Ecto neural progenitor cell (in vitro differentiated cells): Measurements from ENCODE around the gene LIPE.
A peak's percentile ranks its signal among the peaks of the same experiment; 100 is the strongest.
"Not testable (repeated sequence)": the region's sequence is repeated elsewhere in the genome, so short reads cannot be mapped to it uniquely, and the experiment has no call there.

Experiments used
- DNase-seq: peaks from one replicate; pipeline ENCODE4 v3.0.0-alpha.2; 2018; ENCODE audit warnings: low spot score

LIPE gene

DNA sequence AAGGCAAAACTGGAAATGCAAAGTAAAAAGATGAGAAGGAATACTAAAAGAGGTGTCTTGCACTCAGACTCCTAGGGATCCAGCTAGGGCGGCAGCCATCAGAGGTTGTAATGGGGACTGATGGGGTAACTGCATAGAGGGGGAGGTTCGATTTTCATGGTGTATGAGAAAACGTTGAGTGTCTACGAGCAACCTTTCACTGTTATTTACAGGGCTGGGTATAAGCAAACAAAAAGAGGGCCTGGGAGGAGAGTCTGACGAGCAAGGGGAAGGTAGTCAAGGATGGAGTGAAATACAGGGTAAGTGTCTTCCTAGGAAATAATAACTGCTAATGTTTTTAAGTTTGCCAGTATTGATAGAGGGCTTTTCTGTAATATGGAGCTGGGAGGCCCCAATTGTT lies 21.1 kb upstream of the LIPE start:
- not testable (repeated sequence) for DNase-seq

DNA sequence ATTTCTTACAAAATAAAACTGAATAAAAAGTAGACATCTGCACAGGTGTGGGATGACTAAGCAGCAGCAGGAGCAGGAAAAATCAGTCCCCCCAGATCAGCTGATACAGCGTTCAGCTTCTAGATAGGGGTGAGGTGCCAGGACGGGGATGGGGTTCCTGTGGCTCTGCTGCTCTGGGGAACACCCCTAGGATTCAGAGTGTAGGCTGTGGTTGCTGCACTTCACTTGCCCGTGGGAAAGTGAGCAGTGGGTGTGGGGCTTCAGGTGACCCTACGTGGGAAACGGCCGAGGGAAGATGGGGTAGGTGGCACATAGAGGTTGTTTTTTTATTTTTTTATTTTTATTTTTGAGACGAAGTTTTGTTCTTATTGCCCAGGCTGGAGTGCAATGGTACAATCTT lies 18.8 kb upstream of the LIPE start:
- DNase-seq, result no peak

DNA sequence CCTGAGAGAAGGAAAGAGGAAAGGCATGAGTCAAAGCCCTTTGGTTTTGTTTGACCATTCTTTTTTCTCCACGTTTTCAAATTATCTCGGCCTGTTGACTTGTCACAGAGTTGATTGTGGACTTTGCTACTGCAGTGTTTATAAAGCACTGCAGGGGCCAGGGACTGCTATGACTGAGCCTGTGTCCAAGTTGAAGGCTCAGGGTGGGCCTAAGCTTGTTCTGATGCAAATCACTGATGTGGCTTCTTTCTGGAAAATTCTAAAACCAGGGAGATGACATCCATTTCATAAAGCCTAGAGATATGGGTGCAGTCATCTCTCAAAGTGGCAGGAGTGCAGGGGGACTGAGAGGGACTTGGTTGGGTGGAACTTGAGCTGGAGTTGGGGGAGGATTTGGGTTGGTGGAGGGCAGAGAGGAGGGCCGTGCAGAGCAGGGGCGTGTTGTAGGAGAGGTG lies 16.8 kb upstream of the LIPE start:
- DNase-seq, result no peak

DNA sequence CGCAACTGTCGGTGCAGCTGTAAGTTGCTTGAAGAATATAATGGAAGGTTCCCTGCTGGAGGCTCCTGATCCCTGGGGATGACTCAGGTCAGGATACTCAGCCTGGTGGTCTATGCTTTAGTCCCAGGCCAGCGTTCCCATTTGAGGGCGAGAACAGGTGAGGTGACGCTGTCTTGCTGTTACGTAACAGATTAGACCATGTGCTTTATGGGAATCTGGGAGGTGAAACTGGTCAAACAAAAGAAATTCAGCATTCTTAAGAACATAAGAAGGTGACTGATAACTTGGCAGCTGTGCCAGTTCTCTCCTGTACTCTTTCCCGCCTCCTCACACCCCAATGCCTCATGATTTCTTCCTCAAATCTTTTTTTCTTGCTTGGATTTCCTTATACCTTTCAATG lies 15.6 kb upstream of the LIPE start, which contains the start of gene CXCL17:
CXCL17 (minus strand) TSS at position 114 of the 400 bp plus-strand sequence. CDS start 114 bp downstream, outside the sequence.
- no peak for DNase-seq

DNA sequence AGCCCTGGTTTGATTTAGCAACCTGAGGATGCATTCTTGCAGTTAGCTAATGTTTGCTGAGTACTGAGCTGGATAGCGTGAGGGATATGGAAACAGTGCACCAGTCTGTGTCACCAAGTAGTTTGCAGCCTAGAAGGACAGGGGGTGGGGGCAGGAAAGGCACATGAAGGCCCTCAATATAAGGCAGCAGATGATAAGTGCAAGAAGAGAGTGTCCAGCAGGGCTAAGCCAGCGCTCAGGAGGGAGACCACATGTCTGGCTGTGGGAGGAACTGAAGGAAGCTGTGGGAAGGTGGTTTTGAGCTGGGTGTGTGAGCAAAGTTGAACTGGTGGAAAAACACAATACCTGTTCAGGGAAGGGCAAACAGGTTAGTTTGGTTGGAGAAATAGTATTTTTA lies 13.9 kb upstream of the LIPE start:
- no peak for DNase-seq

DNA sequence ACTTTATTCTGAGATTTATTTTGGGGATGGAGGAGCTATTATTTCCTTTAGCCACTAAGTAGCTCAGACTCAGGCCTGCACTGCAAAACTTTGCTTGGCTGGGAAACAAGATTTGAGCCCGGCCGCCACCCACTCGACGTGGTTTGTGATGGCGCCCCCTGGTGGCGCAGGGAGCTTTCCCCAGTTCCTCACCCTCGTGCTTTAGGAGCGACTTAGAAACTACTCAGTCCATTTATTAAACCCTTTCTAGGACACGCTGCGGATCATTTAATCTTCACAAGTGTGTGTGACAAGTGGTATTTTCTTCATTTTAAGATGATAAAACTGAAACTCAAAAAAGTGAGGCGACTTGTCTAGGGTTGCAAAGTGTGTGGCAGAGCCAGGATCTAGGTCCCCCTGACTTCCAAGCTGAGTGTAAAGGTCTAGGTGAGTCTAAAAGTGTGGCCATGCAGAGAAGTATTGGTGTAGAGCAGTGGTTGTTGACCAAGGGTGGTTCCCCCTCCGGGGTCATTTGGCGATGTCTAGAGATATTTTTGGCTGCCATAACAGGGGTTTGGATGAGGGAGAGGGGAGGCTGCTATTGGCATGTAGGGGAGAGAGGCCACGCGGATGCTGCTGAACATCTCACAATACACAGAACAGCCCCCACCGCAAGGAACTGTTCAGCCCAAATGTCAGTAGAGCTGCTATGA lies 13.3 kb upstream of the LIPE start:
- DNase-seq, result peak; percentile 83

DNA sequence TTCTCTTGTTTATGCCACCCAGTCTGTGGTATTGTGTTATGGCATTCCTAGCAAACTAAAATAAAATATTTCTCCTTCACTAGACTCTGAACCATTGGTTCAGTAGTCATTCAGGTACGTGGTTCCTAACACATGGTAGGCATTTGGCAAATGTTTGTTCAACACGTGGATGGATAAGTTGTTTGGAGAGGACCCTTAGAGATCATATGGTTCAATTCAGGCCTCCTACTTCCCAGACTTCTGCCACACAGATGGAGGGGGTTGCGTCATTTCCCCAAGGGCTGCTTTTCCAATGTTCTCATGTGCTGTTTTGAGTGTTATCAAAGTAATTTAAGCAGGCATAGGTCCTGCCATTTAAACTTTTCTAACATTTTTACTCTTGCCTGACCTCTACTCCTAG lies 8.8 kb upstream of the LIPE start:
- no peak for DNase-seq

DNA sequence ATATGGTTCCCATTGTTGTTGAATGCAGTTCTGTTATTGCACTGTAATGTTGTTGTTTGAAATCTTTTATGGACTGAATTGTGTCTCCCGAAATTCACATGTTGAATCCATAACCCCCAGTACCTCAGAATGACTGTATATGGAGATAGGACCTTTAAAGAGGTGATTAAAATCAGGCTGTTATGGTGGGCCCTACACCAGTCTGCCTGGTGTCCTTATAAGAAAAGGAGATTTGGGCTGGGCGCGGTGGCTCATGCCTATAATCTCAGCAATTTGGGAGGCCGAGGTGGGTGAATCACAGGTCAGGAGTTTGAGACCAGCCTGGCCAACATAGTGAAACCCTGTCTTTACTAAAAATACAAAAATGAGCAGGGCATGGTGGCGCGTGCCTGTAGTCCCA lies 8.1 kb upstream of the LIPE start:
- no peak for DNase-seq

DNA sequence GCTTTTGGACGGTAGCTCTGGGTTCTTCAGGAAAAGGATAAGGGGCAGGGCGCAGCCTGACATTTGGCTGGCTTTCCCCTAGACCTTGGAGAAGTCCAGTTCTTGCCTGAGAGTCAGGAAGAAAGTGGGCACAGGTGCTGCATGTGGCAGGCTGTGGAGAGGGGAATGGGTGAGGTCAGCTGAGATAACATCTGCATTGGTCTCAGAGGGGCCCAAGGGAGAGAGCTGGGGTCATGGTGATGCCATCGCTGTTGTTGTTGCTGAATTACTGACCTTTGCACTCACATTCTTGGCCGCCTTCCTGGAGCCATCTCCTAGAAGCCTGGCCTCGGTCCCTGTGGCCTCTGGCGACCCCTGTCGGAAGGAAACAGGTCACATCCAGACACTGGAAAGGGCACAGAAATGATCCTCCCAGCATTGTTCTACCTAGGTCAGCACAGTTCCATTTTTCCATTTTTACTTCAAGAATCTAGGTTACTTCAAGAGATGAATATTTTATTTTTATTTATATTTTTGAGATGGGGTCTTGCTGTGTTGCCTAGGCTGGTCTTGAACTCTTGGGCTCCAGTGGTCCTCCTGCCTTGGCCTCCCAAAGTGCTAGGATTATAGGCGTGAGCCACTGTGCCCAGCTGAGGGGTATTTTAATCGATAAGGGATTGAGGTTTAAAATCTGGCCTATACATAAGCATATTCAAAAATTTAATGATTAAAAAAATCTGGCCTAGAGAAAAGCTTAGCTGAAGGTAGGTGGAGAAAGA lies 6.5 kb upstream of the LIPE start:
- DNase-seq, result peak; percentile 82

DNA sequence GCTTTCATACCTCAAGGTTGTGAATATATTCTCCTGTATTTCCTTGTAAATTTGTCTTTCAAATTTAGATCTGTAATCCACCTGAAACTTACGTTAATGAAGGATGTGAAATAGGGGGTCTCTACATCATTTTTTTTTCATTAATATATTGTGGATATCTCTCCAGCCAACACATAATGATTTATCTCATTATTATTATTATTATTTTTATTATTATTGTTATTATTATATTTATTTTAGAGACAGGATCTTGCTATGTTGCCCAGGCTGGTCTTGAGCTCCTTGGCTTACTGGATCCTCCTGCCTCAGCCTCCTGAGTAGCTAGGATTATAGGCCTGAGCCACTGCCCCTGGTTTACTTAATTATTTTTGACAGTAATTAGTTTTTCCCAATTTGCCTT lies 4.3 kb upstream of the LIPE start:
- DNase-seq, result no peak

DNA sequence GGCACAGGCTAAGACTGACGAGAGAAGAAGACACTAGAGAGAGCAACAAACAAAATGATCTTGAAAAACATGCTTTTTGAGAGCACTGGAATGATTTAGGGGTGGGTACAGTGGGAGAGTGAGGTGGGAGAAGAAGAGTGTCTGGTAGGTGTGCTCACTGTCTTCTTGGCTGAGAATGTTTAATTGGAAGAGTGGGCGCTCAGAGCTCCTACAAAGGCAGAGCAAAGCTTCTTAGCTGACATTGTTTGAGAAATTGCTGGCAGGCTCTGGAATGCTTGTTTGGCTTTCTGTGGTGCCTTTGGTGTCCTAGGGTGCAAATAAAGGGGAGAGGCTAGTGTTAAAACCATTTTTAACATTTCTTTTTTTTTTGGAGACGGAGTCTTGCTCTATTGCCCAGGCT lies 1.5 kb upstream of the LIPE start:
- no peak for DNase-seq

DNA sequence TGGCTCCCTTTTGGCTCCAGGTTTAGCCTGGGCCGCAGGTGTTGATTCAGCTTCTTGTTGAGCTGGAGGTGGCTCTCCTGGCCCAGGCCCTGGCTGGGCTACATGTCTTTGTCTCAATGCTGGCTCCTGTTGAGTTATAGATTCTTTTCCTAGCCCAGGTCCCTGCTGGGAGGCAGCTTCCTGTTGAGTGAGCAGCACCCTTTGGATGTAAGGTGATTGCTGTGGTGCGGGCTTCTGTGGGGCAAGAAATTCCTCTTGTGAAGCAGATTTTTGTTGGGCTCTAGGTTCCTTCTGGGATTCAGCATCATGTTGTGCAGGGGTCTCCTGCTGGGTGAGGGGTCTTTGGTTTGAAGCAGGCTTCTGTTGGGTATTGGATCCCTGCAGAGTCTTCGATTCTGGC lies 545 bp downstream of the LIPE start:
- DNase-seq, result no peak

DNA sequence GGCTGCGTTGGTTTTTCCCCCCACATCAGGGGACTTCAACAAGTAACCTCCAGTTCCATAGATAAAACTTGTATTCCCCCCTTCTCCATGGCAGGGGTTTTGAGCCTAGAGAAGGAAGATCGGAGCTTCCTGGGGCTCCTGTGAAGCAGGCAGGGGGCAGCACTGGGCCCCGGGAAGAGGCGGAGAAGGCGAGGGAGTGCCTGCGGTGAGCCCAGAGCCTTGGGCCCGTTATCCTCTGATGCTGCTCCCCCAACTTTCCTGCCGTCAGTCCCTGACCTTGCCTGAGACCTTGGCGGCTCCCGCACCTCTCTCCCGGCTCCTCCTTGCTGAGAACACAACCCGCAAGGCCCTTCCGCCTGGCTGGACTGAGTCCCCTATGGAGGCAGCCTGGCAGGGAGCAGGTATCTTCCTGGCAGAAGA lies 2.5 kb downstream of the LIPE start:
- no peak for DNase-seq

DNA sequence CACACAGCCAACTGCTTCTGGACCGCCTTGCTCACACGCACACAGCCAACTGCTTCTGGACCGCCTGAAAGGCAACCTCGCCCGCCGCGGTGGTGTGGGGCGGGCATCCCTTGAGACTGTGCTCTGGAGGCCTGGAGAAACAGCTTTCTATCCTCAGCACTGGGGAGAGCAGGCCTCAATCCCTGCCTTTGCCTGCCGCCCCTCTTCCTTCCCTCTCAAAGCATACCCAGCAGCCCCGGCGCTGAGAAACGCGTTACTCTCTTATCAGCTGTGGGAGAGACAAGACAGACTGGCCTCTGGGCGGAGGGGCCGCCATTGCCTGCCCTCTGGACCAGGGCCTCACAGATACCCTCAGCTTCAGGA lies 2.9 kb downstream of the LIPE start:
- no peak for DNase-seq

DNA sequence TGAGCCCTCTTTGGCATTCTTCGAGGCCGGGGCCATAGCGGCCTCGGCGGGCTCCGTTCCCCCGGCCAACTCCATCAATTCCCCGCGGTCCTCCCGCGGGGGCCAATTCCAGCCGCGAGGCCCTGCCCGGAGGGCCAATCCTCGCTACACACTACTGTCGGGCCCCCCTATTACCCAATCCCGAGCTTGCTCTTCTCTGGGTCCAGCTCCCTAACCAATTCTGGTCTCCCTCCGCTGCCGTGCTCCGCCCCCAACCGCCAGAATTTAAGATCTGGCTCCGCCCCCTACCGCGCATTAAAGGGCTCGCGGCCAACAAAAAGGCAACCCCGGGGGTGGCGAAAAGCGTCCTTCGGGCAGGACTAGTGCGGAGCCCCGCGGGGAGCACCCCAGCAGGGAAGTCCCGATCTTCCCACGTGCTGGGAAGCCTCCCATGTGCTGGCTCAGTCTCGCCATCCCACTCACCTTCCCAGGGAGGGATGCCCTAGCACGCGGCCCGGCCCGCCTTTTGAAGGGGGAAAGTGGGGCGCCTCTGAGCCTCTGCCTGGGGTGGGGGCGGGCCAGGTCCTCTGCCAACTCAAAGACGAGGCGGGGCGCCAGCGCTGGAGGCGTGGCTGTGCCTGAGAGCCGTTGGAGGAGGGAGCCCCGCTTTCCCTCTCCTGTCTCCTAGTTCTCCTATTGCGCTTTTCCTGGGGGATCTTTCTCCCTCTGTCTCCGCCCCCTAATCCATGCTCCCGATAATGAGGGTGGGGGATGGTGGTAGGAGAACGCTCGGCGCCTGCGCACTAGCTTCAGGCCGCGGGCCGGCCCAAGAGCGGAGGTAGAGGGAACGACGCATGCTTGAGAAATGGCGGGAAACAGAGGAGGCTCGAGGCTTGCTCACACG lies 3.5 kb downstream of the LIPE start:
- DNase-seq, result peak; percentile 92

DNA sequence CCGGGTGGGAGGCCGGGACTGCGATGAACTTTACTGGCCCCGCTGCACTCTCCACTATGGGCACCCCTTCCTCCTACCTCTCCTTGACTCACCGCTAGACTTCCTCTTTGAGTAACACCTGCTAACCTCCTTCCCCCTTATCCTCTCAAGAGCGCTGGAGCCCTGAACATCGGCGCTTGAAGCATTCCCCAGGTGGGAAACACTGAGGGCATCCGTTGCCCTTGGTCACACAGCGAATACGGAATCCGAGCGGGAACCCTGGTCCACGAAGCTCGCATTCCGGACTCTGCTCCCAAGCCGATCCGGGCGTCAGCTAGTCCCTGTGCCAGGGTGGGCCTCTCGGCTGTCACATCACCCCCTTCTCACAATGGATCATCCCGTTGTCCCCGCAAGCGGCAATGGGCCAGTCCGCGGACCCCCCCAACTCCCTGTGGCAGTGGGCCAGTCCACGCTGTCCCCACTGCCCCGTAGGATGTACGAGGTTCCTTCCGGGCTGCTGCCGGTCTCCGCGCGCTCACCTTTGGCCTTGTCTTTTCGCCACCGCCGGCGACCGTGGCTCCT lies 4.2 kb downstream of the LIPE start:
- no peak for DNase-seq

DNA sequence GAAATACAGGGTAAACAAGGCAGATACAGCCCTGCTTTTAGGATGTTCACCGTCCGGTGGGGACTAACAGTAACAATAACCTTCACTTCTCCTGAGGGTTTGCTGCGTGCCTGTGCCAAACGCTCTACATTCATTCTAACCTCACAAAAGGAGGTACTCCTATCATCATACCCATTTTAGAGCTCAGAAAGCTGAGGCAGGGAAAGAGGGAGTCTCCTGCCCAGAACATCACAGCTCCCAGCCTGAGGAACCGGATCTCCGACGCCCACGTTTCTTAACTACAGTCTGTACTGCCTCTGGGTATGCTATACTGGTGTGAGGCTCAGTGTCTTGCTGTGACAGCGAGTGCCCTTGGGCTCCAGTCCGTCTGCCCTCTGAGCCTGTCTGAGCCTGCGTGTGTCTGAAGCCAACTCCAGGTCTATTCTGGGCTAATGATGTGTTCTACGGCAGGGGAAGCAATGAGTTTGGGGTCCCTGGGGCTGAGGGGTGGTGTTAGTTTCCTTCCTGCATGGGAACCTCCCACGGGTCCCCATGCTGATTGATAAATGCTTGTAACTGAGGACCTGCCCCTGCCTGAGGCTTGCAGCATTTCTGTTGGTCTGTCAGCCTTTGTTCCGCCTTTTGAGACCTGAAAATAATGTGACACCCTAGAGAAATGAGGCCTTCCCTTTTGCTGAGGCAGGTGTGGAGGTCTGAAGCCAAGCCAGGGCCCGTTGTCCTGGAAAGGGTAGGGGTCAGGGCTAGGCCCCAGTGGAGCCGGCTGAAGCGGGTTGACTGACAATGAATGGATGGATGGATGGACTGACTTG lies 4.9 kb downstream of the LIPE start:
- DNase-seq, result no peak

DNA sequence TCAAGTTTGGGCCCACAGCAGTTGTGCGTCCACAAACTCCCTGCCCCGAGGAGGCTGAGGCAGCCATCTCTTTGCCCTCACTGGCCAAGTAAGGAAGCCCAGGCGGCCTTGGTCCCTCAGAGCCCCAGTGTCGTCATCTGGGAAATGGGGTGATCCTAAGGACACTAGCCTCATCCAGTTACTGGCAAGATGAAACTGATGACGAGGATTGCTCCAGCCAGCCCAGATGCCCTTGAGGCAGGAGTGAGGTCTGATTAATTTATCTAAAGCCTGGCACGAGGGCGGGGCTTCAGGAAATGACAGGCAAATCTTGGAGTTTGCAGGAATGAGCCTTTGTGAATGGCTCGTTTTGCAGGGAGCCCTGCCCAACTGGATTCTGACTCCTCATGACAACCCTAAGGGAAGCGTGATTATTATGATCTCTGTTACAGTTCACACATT lies 5.6 kb downstream of the LIPE start:
- DNase-seq, result no peak

DNA sequence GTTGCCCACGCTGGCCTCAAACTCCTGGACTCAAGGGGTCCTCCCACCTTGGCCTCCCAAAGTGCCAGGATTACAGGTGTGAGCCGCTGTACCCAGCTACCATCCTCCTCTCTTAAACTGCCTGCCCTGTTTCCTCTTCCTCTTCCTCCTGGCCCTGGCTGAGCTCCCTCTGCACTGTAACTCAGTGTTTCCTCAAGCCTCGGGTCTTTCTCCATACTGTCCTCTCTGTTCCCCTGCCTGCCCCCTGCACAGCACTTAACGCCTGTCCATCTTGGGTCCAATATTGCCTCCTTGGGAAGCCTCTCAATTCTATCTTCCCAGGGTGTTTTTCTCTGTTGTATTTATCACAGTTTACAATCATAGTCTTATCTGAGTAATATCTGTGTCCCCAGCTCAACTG lies 6.1 kb downstream of the LIPE start:
- DNase-seq, result no peak

DNA sequence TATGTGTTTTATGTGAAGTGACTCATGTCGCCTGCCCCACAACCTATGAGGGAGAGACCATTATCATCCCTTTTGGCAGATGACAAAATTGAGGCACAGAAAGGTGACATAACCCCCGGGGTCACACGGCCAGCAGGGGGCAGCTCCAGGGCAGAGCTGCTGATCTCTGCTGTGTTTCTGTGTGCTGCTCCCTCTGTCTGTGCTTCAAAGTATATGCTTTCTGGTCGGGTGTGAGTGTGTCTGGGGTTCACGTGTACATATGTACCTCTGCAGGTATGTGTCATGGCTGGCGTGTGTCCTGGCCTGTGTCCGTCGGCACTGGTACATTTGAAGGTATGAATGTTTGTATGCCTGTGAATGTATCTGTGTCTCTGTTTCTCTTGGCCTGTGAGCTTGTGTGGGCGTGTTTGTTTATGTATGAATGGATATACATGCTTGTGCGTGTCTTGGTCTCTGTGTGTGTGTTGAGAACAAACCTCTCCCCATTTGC lies 7.1 kb downstream of the LIPE start:
- no peak for DNase-seq

DNA sequence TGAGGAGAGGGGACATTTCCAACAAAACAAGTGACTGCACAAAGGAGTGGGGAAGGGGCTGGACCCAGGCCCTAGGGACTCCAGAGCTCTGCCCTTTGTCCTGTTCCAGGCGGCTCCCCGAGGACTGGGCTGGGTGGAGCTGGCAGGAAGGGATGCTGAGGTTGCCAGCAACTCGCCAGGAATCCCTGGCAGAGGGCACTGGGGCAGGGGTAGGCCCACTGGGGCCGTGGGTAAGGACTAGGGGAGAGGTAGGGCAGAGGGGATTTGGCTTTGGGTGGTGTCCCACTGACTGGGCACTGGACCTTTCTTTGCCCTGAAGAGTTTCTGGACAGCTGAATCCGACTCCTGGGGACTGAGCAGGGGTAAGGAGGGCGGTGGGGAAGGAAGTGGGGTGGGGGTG lies 7.9 kb downstream of the LIPE start:
- no peak for DNase-seq
